A549 treated with CORT108297 at 1 μM for 4 hours (cell line): ENCODE data around the gene FOCAD. TPM values are rescaled to one million over a fixed set of nuclear protein-coding genes. Genes with fewer than 3 reads are reported as not detected.

Experiments used
- total RNA-seq: library from RNA; stranded (reverse); fragments of 200-300 nt; extraction: Qiagen RNA extraction; gene quantifications from 5 replicates; pipeline ENCODE4 v1.2.3, GENCODE V29; 2022

The FOCAD gene
- 15.2 to 21.1 TPM (median 17.1 TPM) in 5 replicates for total RNA-seq

DNA sequence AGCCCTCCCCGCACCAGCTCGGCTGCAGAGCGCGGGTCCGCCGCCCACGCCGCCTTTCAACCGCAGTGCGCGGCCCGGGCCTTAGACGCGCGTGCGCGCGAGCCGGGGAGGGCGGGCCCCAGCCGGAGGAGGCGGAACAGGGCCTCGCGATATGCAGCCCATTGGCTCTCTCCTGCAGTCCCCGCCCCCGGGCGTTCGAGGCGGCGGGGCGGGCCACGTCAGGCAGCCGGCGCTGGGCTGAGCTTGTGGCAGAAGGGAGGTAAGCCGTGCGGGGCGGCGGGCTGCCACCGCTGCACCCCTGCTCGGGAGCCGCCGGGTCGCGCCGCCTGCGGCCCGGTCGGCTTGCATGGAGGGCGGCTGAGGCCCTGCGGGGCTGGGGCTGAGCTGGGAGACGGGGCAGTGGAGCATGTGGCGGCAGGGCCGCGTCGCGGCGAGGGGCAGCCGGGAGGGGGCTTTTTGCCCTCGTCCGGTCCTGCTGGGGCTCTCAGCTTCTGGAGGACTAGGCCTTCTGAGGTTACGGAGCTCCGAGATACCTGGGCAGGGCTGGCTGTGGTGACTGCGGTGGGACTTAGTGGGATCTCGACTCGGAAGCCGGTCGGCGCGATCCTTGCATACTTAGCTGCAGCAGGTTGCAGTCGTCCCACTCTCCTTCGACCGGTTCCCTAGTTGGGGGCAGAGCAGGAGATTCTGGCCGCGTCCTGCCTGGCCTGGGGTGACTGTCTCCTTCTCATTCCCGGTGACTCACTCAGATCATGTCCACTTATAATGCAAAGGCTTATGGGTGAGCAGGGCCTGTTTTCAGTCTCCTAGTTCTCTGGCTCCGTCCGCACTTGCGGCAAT is at the start of gene FOCAD:
Gene FOCAD (plus strand): TSS at position 225 of the 840 bp plus-strand sequence. CDS start 31,095 bp downstream, outside the sequence.

DNA sequence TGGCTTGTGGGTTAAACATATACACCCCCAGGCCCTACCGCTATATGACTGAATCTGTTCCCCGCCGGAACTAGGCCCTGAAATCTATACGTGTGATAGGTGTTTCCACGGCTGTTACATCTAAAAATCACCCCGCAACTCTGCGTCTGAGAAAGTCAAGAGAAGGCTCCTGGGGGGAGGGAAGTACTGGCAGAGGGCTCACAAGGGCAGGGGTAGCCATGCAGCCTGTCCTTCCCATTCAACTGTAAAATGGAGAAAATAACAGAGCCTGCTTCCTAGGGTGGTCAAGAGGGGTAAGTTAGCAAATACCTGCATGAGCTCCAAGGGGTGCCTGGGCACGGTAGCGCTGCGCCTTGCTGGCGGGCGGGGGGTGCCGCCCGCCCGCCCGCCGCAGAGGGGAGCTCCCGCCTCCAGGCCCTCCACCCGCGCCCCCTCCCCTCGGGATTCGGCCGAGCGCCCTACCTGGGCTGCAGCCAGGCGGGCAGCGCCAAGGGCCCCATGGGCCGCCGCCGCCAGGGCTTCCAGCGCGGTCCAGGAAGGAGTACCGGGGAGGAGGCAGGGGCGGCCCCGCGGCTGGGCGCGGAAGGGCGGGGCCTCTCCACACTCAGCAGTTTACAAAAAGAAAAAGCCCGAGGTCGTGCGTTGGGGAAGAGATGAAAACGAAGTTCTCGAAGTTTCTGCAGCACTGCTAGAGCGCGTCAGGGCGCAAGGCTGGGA is 347.2 kb downstream of the FOCAD start, which contains the start of gene HACD4:
Gene HACD4 (minus strand): TSS at position 550 of the 717 bp plus-strand sequence. CDS start 50 bp downstream, at position 500.

Other genes starting within 250 kb of the FOCAD start
- 12.8 to 18.7 TPM (median 14.2 TPM) in 5 replicates for gene MLLT3, start 61.8 kb upstream of the FOCAD start, total RNA-seq